ENCODE measurements around the gene ACOT11. TPM values are rescaled to one million over a fixed set of nuclear protein-coding genes. Genes with fewer than 3 reads are reported as not detected.

The ACOT11 gene
- total RNA-seq, 1 donor from 2014 or later: 3.4 TPM

Other genes starting within 250 kb of the ACOT11 start
- gene SSBP3, start 141.8 kb upstream of the ACOT11 start, total RNA-seq: 3.5 and 3.7 TPM in 2 replicates
- gene FAM151A, start 75.3 kb downstream of the ACOT11 start, total RNA-seq: not detected in 2 replicates
- under 0.01 and 0.13 TPM in 2 replicates for gene MROH7, start 93.6 kb downstream of the ACOT11 start, total RNA-seq
- 29.4 and 30.8 TPM in 2 replicates for gene TTC4, start 167.6 kb downstream of the ACOT11 start, total RNA-seq
- gene PARS2, start 216.3 kb downstream of the ACOT11 start, total RNA-seq: 5.3 and 5.9 TPM in 2 replicates

Measured in bronchial epithelial cell (primary cell).